ENCODE results near the gene IGSF9B.

- TF ChIP-seq, protein P1, sequence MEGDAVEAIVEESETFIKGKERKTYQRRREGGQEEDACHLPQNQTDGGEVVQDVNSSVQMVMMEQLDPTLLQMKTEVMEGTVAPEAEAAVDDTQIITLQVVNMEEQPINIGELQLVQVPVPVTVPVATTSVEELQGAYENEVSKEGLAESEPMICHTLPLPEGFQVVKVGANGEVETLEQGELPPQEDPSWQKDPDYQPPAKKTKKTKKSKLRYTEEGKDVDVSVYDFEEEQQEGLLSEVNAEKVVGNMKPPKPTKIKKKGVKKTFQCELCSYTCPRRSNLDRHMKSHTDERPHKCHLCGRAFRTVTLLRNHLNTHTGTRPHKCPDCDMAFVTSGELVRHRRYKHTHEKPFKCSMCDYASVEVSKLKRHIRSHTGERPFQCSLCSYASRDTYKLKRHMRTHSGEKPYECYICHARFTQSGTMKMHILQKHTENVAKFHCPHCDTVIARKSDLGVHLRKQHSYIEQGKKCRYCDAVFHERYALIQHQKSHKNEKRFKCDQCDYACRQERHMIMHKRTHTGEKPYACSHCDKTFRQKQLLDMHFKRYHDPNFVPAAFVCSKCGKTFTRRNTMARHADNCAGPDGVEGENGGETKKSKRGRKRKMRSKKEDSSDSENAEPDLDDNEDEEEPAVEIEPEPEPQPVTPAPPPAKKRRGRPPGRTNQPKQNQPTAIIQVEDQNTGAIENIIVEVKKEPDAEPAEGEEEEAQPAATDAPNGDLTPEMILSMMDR (conservative IDR thresholded peaks at IDR 0.05 in 1 of 2, IDR thresholded peaks at IDR 0.05 in 1 of 2; ENCODE audit: extremely low read depth in 1 of 2, insufficient read depth in 1 of 2, low read depth in 1 of 2, low read length in 2 of 2), result no peak
- TF ChIP-seq EZH2 (IDR thresholded peaks at IDR 0.05; ENCODE audit: borderline replicate concordance, low read length), result no peak
Observed at GRCh38 chr11:133922078-133922870, 34.5 kb downstream of the IGSF9B start.

Measured in mammary epithelial cell (primary cell).